ENCODE measurements around the gene STPG2.

Gene STPG2

DNA sequence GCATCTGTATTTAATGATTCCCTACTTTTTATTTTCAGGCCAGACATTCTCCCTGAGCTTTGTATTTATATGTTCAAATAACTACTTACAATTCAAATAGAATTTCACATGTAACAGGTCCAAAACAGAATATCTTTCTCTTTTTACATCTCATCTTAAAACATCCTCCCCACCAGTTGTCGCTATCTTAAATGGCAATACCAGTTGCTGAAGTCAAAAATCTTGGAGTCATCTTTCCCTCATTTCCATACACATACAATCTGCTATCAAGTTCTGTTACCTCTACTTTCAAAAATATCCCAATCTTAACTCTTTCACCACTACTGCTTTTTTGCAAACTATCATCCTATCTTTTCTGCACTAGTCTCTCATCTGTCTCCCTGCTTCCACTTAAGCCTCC lies 330.5 kb downstream of the STPG2 start:
- no peak for DNase-seq (ENCODE audit: low read depth)

GRCh38 chr4:97786306-97786920 lies 356.9 kb downstream of the STPG2 start:
- DNase-seq (ENCODE audit: low read depth), result no peak

DNA sequence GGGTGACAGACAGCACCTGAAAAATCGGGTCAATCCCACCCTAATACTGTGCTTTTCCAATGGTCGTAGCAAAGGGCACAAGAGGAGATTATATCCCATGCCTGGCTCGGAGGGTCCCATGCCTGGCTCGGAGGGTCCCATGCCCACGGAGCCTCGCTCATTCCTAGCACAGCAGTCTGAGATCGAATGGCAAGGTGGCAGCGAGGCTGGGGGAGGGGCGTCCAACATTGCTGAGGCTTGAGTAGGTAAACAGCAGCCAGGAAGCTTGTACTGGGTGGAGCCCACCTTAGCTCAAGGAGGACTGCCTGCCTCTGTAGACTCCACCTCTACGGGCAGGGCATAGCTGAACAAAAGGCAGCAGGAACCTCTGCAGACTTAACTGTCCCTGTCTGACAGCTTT lies 365.1 kb downstream of the STPG2 start:
- DNase-seq (ENCODE audit: low read depth), result no peak

GRCh38 chr4:97774347-97774989 lies 368.8 kb downstream of the STPG2 start:
- no peak for DNase-seq (ENCODE audit: low read depth)

DNA sequence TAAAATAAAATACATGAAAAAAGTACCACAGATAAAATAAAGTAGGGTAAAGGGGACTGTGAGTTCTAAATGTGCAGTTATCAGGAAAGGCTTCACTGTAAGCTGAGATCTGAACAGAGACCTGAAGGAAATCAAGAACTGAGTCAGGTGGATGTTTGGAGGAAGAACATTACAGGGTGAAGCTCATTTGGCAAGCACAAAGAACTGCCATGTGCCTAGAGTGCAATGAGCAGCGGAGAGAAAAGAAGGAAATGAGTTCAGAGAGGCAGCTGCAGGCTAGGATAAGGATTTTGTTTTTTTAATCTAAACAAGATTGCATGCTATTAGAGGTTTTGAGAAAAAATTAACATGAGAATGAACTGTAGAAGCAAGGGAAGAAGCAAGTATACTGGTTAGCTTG lies 373.1 kb downstream of the STPG2 start:
- no peak for DNase-seq (ENCODE audit: low read depth)

- no peak for DNase-seq (ENCODE audit: low read depth)
These were observed 381.2 kb downstream of the STPG2 start for GRCh38 chr4:97762115-97762512.

DNA sequence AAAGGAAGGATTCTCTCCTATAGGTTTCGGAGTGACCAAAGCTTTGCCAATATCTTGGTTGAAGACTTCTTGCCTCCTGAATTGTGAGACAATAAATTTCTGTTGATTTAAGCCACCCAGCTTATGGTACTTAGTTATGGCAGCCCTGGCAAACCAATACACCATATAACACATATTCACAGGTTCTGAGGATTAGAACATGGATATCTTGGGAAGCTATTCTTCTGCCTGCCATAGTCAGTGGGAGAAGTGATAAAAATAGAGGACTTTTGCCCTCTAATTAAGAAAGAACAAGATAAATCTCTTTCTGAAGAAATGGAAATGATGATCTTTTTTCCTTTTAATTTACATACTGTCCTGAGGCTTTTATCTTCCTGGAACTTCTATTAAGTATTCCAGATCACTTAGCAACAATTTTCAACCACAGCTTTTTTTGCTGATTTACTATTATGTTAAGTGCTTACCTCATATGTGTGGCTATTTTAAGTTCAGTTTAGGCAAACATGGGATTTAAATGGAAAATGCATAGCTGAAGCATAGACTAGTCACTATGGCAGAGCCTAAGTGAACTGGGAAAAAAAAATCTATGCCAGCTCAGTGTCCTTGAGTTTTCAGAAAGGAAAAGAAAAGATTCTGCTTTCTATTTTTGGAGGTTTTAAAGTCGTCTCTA lies 381.7 kb downstream of the STPG2 start:
- DNase-seq (ENCODE audit: low read depth), result no peak

DNA sequence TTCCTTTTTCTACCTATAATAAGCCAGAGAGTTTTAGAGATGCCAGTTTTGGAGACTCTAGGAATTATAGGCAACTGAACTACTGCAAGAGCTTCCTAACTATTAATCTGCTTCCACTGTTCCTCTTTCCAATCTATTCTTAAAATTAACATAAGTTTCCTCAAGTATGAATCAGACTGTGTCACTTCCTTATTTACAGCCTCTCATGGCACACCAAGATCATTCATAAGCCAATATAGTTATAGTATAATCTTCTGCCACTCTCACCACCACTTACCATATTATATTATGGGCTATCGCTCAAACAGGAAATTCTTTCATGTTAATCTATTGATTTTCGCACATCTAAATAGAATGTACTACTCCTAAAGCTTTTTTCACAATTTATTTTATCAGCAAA lies 383.5 kb downstream of the STPG2 start:
- DNase-seq (ENCODE audit: low read depth), result no peak

- DNase-seq (ENCODE audit: low read depth), result no peak
These were observed 390.7 kb downstream of the STPG2 start for GRCh38 chr4:97752599-97752998.

DNA sequence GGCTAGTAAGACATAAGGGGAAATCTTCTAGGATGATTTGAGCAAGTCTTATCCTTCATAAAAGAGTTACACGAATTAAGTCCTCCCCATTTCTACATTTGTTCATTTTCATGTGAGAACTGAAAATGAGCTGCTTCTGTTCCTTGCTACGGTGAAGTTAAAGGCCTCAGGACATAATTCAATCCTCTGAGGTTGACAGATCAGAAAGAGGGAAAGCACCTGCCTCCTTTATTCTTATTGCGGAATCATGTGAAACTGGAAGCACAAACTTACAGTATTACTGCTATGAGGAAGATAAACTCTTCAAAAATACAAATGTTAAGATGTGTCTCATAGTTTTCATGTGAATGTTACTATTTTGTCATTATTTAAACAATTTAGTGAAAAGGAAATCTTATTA lies 395.3 kb downstream of the STPG2 start:
- DNase-seq (ENCODE audit: low read depth), result no peak

GRCh38 chr4:97720869-97721432 lies 422.3 kb downstream of the STPG2 start:
- DNase-seq (ENCODE audit: low read depth), result no peak

- no peak for DNase-seq (ENCODE audit: low read depth)
These were observed 452.1 kb downstream of the STPG2 start for GRCh38 chr4:97691111-97691605.

DNA sequence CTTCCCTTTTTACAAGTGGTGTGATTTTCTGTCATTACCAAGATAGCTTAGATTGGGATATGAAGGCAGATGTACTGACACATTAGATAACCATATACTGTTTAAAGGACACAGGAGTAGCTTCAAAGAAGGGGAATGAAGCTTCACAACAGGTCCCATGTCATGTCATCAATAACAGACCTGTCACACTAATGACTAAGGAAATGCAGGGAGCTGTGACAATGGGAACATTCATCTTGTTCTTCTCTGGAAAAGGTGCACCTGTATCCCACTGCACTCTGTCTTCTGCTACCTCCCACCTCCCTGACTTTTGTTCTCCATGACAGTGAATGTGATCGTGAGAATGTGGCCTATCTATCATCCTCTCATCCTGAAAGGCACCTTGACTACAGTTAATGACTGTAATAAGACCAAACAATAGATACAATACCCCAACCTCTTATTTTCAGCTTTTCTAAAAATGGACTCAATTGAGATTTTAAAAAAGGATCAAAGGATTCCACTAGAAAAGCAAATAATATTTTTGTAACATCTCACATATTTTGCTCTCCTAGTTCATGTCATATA lies 472.5 kb downstream of the STPG2 start:
- no peak for DNase-seq (ENCODE audit: low read depth)

GRCh38 chr4:97665553-97665952 lies 477.7 kb downstream of the STPG2 start:
- DNase-seq (ENCODE audit: low read depth), result no peak

DNA sequence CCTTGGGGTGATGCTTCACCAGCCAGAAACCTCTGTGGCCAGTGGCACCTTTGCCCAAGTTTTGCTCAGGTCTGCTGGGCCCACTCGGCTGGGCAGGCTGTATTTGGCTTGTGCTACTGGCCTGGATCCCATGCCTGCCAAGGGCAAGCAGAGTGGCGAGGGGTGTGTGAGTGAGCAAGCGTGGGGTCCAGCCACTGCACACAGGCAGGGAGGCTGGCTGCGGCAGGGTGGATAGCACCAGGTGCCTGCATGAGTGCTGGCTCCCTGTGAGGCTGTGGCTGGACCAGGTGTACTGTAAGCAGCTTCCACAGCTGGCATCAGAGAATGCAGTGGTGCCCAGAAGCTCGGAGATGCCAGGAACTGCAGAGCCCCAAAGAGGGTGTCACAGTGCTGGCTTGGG lies 478.5 kb downstream of the STPG2 start:
- no peak for DNase-seq (ENCODE audit: low read depth)

DNA sequence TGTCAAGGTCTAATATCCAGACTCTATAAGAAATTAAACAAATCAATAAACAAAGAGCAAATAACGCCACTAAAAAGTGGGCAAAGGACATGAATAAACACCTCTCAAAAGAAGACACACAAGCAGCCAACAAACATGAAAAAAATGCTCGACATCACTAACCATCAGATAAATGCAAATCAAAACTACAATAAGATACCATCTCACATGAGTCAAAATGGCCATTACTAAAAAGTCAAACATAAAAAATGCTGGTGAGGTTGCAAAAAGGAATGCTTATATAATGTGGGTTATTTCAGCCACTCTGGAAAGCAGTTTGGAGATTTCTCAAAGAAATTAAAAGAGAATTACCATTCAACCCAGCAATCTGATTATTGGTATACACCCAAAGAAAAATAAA lies 481.1 kb downstream of the STPG2 start:
- no peak for DNase-seq (ENCODE audit: low read depth)

- no peak for DNase-seq (ENCODE audit: low read depth)
These were observed 487.1 kb downstream of the STPG2 start for GRCh38 chr4:97656044-97656720.

DNA sequence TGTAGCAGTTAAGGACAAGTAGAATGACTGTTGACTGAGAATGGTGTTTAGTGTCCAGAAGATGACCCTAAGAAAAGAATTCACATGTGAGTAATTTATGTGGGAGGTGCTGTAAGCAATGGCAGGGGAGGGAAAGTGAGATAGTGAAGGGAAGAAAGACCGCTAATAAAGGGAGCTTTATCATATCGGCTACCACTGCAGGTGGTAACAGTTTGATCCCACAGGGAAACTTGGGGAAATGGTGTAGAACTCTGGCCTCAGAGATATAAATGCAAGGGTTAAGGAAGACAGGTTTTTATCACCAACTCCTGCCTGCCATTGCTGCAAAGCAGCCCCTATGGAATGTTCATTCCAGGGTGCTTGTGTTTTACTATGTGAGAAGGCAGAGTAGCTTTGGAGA lies 489.6 kb downstream of the STPG2 start:
- DNase-seq (ENCODE audit: low read depth), result no peak

DNA sequence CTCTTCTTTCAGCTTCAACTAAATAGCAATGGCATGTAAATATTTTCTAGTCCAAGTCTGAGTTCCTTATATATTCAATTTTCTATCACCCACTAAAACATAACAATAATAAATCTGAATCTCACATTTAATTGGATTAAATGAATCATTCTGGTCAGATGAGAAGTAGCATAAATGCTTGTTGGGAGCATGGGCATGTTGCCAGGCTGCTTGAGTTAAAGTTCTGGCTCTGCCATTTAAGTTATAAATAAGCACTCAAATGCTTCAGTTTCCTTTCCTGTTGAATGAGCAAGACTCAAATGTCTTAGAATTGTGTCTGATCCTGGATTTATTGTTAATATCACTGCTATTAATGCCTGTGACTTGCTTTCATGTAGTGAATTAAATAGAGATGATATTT lies 496.3 kb downstream of the STPG2 start:
- no peak for DNase-seq (ENCODE audit: low read depth)

GRCh38 chr4:97645071-97645821 lies 498.0 kb downstream of the STPG2 start:
- DNase-seq (ENCODE audit: low read depth), result no peak

DNA sequence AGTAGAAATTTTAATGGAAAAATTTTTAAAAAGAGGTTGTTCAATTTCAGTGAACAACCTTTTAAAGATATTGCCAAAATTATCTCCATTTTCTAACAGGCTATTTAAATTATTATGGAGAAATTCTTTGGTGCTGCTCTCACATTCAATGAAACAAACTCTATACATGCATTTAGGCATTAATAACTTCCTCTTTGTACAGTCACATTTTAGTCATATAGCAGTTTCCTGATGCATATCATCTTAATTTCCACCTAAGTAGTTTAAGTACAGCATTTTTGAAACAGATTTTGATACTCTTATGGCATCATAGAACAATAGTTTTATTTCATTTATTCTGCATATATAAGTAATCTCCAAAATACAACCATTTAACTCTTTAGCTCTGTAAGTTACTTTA lies 500.1 kb downstream of the STPG2 start:
- DNase-seq (ENCODE audit: low read depth), result no peak

- no peak for DNase-seq (ENCODE audit: low read depth)
These were observed 503.3 kb downstream of the STPG2 start for GRCh38 chr4:97639961-97640360.
